OCI-LY3 (cell line): Measurements from ENCODE around the gene ANKRD44.

Experiments
- CTCF ChIP-seq: fragments of 200-600, 300-600 bp; sonication (generic); IDR thresholded peaks from 2 replicates; pipeline ENCODE4 v1.5.1; 2014; ENCODE audit warnings: antibody characterized with exemption, low read length, low read depth
- EZH2phosphoT487 ChIP-seq: fragments of 200-600 bp; shearing (Covaris generic); IDR thresholded peaks from 2 replicates; pipeline ENCODE4 v1.6.1; 2018; ENCODE audit warnings: antibody characterized with exemption, mixed run types, low read depth

- TF ChIP-seq CTCF = no peak
- TF ChIP-seq EZH2phosphoT487 = no peak
Measured at GRCh38 chr2:197284956-197285355, 25.6 kb downstream of the ANKRD44 start.
